IMR-90 (cell line): ENCODE results near the gene TMEM40. TPM values are rescaled to one million over a fixed set of nuclear protein-coding genes. Genes with fewer than 3 reads are reported as not detected.

ENCODE experiments used
- ATAC-seq: fragments of 200-7000 bp; cut with Tn5 transposase; 2 replicates; pipeline ENCODE4 v1.9.1; 2020; ENCODE audit warnings: low read depth, mild to moderate bottlenecking, moderate library complexity
- BruUV-seq: library from RNA; stranded (reverse); fragments of 400-500 nt; replicated peaks from 2 replicates; lab custom pipeline; 2021; lab: Mats Ljungman, UMichigan
- CTCF ChIA-PET: fragments of 300-600 bp; formaldehyde crosslinking; extraction: SDS; loops from one replicate; lab custom pipeline; 2021; ENCODE audit warnings: antibody characterized with exemption; lab: Yijun Ruan, JAX
- POLR2A ChIA-PET: fragments of 300-600 bp; sonication (Branson Sonifier 250); formaldehyde crosslinking; loops from one replicate; lab custom pipeline; 2022; ENCODE audit warnings: antibody characterized with exemption; ENCODE audit not compliant: unreplicated experiment; lab: Charles Lee
- DNase-seq: peaks from one replicate; pipeline ENCODE4 v3.0.0; 2013
- H2AFZ ChIP-seq: replicated peaks from 2 replicates; pipeline ENCODE3; 2013; ENCODE audit warnings: low read length, mild to moderate bottlenecking; ENCODE audit not compliant: poor library complexity
- H2AK5ac ChIP-seq: 2 replicates; pipeline ENCODE4 v1.6.1; 2013; ENCODE audit warnings: low read depth, low read length, inconsistent platforms
- H2AK9ac ChIP-seq: replicated peaks from 2 replicates; pipeline ENCODE3; 2013; ENCODE audit warnings: mild to moderate bottlenecking, low read depth, low read length, moderate library complexity; ENCODE audit not compliant: poor library complexity
- H2BK120ac ChIP-seq: 2 replicates; pipeline ENCODE4 v1.6.1; 2013; ENCODE audit warnings: low read depth, low read length, inconsistent platforms
- H2BK15ac ChIP-seq: 3 replicates; pipeline ENCODE4 v1.6.1; 2013; ENCODE audit warnings: low read depth, low read length, inconsistent platforms
- H2BK20ac ChIP-seq: 2 replicates; pipeline ENCODE4 v1.6.1; 2013; ENCODE audit warnings: low read depth, mild to moderate bottlenecking, inconsistent platforms, low read length, moderate library complexity
- H2BK5ac ChIP-seq: 2 replicates; pipeline ENCODE4 v1.6.1; 2013; ENCODE audit warnings: mild to moderate bottlenecking, low read depth, low read length, inconsistent platforms; ENCODE audit not compliant: poor library complexity, severe bottlenecking
- H3K14ac ChIP-seq: replicated peaks from 2 replicates; pipeline ENCODE4 v1.6.1; 2013; ENCODE audit warnings: low read depth, low read length, inconsistent platforms
- H3K18ac ChIP-seq: 2 replicates; pipeline ENCODE4 v1.6.1; 2013; ENCODE audit warnings: low read depth, low read length, control low read depth
- H3K23ac ChIP-seq: 2 replicates; pipeline ENCODE4 v1.6.1; 2013; ENCODE audit warnings: low read depth, low read length, inconsistent platforms
- H3K27ac ChIP-seq: 2 replicates; pipeline ENCODE4 v1.5.1; 2013; ENCODE audit warnings: mild to moderate bottlenecking, control low read depth, low read length; ENCODE audit not compliant: insufficient read depth
- H3K27me3 ChIP-seq: 2 replicates; pipeline ENCODE4 v1.6.1; 2013; ENCODE audit warnings: low read length; ENCODE audit not compliant: control insufficient read depth, insufficient read depth
- H3K36me3 ChIP-seq: 2 replicates; pipeline ENCODE4 v1.6.1; 2013; ENCODE audit warnings: low read length, mixed read lengths; ENCODE audit not compliant: control insufficient read depth, insufficient read depth
- H3K4ac ChIP-seq: 2 replicates; pipeline ENCODE4 v1.6.1; 2013; ENCODE audit warnings: low read depth, low read length, inconsistent platforms
- H3K4me1 ChIP-seq: 2 replicates; pipeline ENCODE4 v1.6.1; 2013; ENCODE audit warnings: low read length, mixed read lengths; ENCODE audit not compliant: control insufficient read depth, insufficient read depth
- H3K4me2 ChIP-seq: 2 replicates; pipeline ENCODE4 v1.6.1; 2013; ENCODE audit warnings: low read depth, mild to moderate bottlenecking, control low read depth, low read length, moderate library complexity
- H3K4me3 ChIP-seq: 2 replicates; pipeline ENCODE4 v1.5.1; 2013; ENCODE audit warnings: low read depth, mild to moderate bottlenecking, control low read depth, low read length, moderate library complexity; ENCODE audit not compliant: insufficient read depth
- H3K56ac ChIP-seq: 2 replicates; pipeline ENCODE4 v1.6.1; 2013; ENCODE audit warnings: low read length, inconsistent platforms; ENCODE audit not compliant: insufficient read depth; ENCODE audit errors: extremely low read depth
- H3K79me1 ChIP-seq, 2 experiments: 2 replicates each; pipeline ENCODE4 v1.6.1; 2013; ENCODE audit warnings: low read length in 2 of 2, inconsistent platforms in 1 of 2, low read depth in 1 of 2
- H3K9ac ChIP-seq: 2 replicates; pipeline ENCODE4 v1.6.1; 2013; ENCODE audit warnings: low read depth, low read length, control low read depth
- H3K9me1 ChIP-seq: 2 replicates; pipeline ENCODE4 v1.6.1; 2013; ENCODE audit warnings: low read length, inconsistent platforms; ENCODE audit not compliant: insufficient read depth
- H3K9me3 ChIP-seq: 2 replicates; pipeline ENCODE4 v1.6.1; 2013; ENCODE audit warnings: low read length; ENCODE audit not compliant: control insufficient read depth, insufficient read depth
- H4K20me1 ChIP-seq: 2 replicates; pipeline ENCODE4 v1.6.1; 2013; ENCODE audit warnings: low read length, inconsistent platforms; ENCODE audit not compliant: insufficient read depth
- H4K5ac ChIP-seq: 2 replicates; pipeline ENCODE4 v1.6.1; 2013; ENCODE audit warnings: mild to moderate bottlenecking, low read depth, low read length, control low read depth
- H4K8ac ChIP-seq, 2 experiments: 2 replicates each; pipeline ENCODE4 v1.6.1; 2013; ENCODE audit warnings: low read depth in 2 of 2, low read length in 2 of 2, control low read depth in 1 of 2, inconsistent platforms in 1 of 2
- H4K91ac ChIP-seq: 2 replicates; pipeline ENCODE4 v1.6.1; 2013; ENCODE audit warnings: low read depth, low read length, inconsistent platforms; ENCODE audit not compliant: insufficient read depth
- BHLHE40 ChIP-seq: fragments of 150-350 bp; IDR thresholded peaks from 2 replicates; pipeline ENCODE4 v1.6.1; 2016; ENCODE audit warnings: mild to moderate bottlenecking, low read depth, low read length
- CEBPB ChIP-seq: IDR thresholded peaks from 2 replicates; pipeline ENCODE4 v1.6.1; 2012; ENCODE audit warnings: low read depth, low read length, improper control_type of control experiment
- MAFK ChIP-seq: IDR thresholded peaks from 2 replicates; pipeline ENCODE4 v1.6.1; 2012; ENCODE audit warnings: low read depth, low read length, improper control_type of control experiment
- MAZ ChIP-seq: IDR thresholded peaks from 2 replicates; pipeline ENCODE4 v1.6.1; 2012; ENCODE audit warnings: low read depth, mild to moderate bottlenecking, low read length, improper control_type of control experiment, moderate library complexity, borderline replicate concordance
- RAD21 ChIP-seq: IDR thresholded peaks from 2 replicates; pipeline ENCODE4 v1.6.1; 2012; ENCODE audit warnings: low read length, improper control_type of control experiment
- SMC3 ChIP-seq: fragments of 150-350 bp; IDR thresholded peaks from 2 replicates; pipeline ENCODE4 v1.6.1; 2016; ENCODE audit warnings: low read depth, mild to moderate bottlenecking, antibody characterized with exemption, low read length, moderate library complexity
- WGBS, 2 experiments: methylation state at CpG; one replicate each; pipeline versions ENCODE4 v1.1.5 to v1.1.7; 2013; ENCODE audit warnings: missing lambda C conversion rate in 2 of 2; ENCODE audit not compliant: insufficient read length in 1 of 2; ENCODE audit errors: extremely low coverage in 2 of 2; 5-methylcytosine and 5-hydroxymethylcytosine counted together
- dilution Hi-C: fragments of 300-500 bp; cut with HindIII; formaldehyde crosslinking; loops from one replicate; pipeline ENCODE4 v1.14.3; 2018; ENCODE audit warnings: low sequenced_read_pairs; ENCODE audit not compliant: unreplicated experiment
- in situ Hi-C: fragments of 300-500 bp; cut with MboI; formaldehyde crosslinking; loops from 3 replicates; pipeline ENCODE4 v1.14.3; 2019; ENCODE audit warnings: low sequenced_read_pairs, inconsistent platforms, mixed read lengths
- intact Hi-C: fragments of 100-400 bp; cut with micrococcal nuclease; formaldehyde crosslinking; loops from 2 replicates; pipeline ENCODE4 v1.10.0; 2022
- polyA plus RNA-seq, 3 experiments: library from polyadenylated mRNA; depleted of rRNA; stranded (reverse); fragments of >200 nt; gene quantifications; 2 replicates each; pipeline ENCODE4 v1.2.3, GENCODE V29; 2012; ENCODE audit warnings: low replicate concordance in 1 of 3
- total RNA-seq: library from RNA; depleted of rRNA; stranded (reverse); fragments of >200 nt; gene quantifications from 2 replicates; pipeline ENCODE4 v1.2.3, GENCODE V29; 2012
- TF ChIP-seq, protein P1 (sequence below): fragments of 150-350 bp; IDR thresholded peaks from 2 replicates; pipeline ENCODE4 v1.6.1; 2016; ENCODE audit warnings: low read depth, mild to moderate bottlenecking, low read length, moderate library complexity, borderline replicate concordance

The TMEM40 gene
- total and polyA plus RNA-seq, 2 of the 4 experiments (the other 2 are of a cell fraction), result 0.27 TPM; not detected in 1

DNA sequence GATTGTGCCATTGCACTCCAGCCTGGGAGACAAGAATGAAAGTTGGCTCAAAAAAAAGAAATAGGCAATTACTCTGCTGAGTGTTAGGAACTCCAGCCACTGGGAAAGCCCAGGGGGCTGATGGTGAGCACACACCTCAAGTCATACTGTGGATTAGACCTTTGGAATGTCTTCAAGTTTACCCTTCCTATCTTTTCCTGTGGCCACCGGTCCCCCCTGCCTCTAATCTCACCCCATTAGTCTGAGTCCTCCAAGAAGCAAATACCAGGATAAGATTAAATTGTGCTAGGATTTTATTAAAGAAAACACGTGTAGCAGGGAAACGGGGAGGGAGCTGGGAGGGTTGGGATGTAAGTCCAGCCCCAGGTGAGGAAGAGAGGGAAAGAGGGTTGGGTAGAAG is 31.6 kb downstream of the TMEM40 start:
- dilution Hi-C loops, result no loop called here
- 53% methylated on average over 2 of the region's 3 CpGs; no CpG with 5 or more reads in 1 of the 2 experiments for WGBS, 2 experiments
- H3K9ac ChIP-seq, result no peak overlapping the region
- peaks cover 3% of the 10 kb centered on the region; the same call in 1 of the 2 replicates for H3K4me1 ChIP-seq
- no peak overlapping the region for H2BK5ac ChIP-seq
- H3K23ac ChIP-seq, result no peak overlapping the region
- H3K27ac ChIP-seq, result no peak overlapping the region
- H3K56ac ChIP-seq, result no peak overlapping the region
- no TSS peak for BruUV-seq
- peaks cover 9% of the 10 kb centered on the region; the same call in 1 of the 2 replicates for H3K9me3 ChIP-seq
- H4K20me1 ChIP-seq, result no peaks in the 10 kb centered on the region
- no peak overlapping the region for H2BK120ac ChIP-seq
- TF ChIP-seq, protein P1, sequence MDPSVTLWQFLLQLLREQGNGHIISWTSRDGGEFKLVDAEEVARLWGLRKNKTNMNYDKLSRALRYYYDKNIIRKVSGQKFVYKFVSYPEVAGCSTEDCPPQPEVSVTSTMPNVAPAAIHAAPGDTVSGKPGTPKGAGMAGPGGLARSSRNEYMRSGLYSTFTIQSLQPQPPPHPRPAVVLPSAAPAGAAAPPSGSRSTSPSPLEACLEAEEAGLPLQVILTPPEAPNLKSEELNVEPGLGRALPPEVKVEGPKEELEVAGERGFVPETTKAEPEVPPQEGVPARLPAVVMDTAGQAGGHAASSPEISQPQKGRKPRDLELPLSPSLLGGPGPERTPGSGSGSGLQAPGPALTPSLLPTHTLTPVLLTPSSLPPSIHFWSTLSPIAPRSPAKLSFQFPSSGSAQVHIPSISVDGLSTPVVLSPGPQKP, result no peak
- TF ChIP-seq MAFK, result no peak
- no peak for TF ChIP-seq CEBPB
- no peak for TF ChIP-seq RAD21
- no peak for TF ChIP-seq SMC3
- no peak for TF ChIP-seq BHLHE40
- no peak for TF ChIP-seq MAZ
- no peak overlapping the region for H2BK20ac ChIP-seq
- H3K27me3 ChIP-seq, result peaks cover 2% of the 10 kb centered on the region; the same call in 1 of the 2 replicates
- no peak overlapping the region for H2AFZ ChIP-seq
- no peaks in the 10 kb centered on the region for H3K36me3 ChIP-seq
- no peak overlapping the region for H3K4ac ChIP-seq
- H4K8ac ChIP-seq, result no peak overlapping the region
- intact Hi-C loops, result no loop called here
- H2BK15ac ChIP-seq, result no peak overlapping the region
- H3K4me2 ChIP-seq, result no peak overlapping the region
- H4K5ac ChIP-seq, result no peak overlapping the region
- no peaks in the 10 kb centered on the region for H3K79me1 ChIP-seq
- in situ Hi-C loops, result no loop called here
- H3K4me3 ChIP-seq, result no peak overlapping the region
- no peak for ATAC-seq
- no peak overlapping the region for H2AK5ac ChIP-seq
- no peak for DNase-seq
- H3K9me1 ChIP-seq, result no peaks in the 10 kb centered on the region
- no peak overlapping the region for H3K14ac ChIP-seq
- H3K18ac ChIP-seq, result no peak overlapping the region
- H4K91ac ChIP-seq, result no peak overlapping the region
- H2AK9ac ChIP-seq, result no peak overlapping the region
- POLR2A ChIA-PET, result no interaction called here
- CTCF ChIA-PET, result no interaction called here
